Neural crest cell (in vitro differentiated cells): Measurements from ENCODE around the gene STK24. TPM values are rescaled to one million over a fixed set of nuclear protein-coding genes. Genes with fewer than 3 reads are reported as not detected.

ENCODE experiments used
- DNase-seq: peaks from one replicate; pipeline ENCODE4 v3.0.0; 2021; ENCODE audit warnings: low read depth, mixed read lengths, low spot score
- H3K27ac Mint-ChIP-seq: one replicate; pipeline ENCODE4 v1.8.0; 2021; ENCODE audit warnings: mild to moderate bottlenecking, mixed read lengths; ENCODE audit not compliant: unreplicated experiment
- H3K27me3 Mint-ChIP-seq: 2 replicates; pipeline ENCODE4 v1.8.0; 2021; ENCODE audit warnings: low read depth, mild to moderate bottlenecking, mixed read lengths
- H3K36me3 Mint-ChIP-seq: 2 replicates; pipeline ENCODE4 v1.8.0; 2021; ENCODE audit warnings: low read depth, mild to moderate bottlenecking, mixed read lengths
- H3K4me1 Mint-ChIP-seq: 2 replicates; pipeline ENCODE4 v1.8.0; 2021; ENCODE audit warnings: mixed read lengths
- H3K4me3 Mint-ChIP-seq: one replicate; pipeline ENCODE4 v1.8.0; 2021; ENCODE audit warnings: mild to moderate bottlenecking, mixed read lengths
- H3K9me3 Mint-ChIP-seq: 2 replicates; pipeline ENCODE4 v1.8.0; 2021; ENCODE audit warnings: mixed read lengths
- total RNA-seq: library from RNA; stranded (reverse); gene quantifications from 2 replicates; pipeline ENCODE4 v1.2.1, GENCODE V29; 2021
- TF ChIP-seq, protein P1 (sequence below): fragments of 200-600 bp; sonication (generic); conservative IDR thresholded peaks from 2 replicates; pipeline ENCODE4 v1.5.0; 2021; ENCODE audit warnings: antibody characterized with exemption, mild to moderate bottlenecking

STK24 gene
- total RNA-seq, 1 donor from 2014 or later = 114 TPM

DNA sequence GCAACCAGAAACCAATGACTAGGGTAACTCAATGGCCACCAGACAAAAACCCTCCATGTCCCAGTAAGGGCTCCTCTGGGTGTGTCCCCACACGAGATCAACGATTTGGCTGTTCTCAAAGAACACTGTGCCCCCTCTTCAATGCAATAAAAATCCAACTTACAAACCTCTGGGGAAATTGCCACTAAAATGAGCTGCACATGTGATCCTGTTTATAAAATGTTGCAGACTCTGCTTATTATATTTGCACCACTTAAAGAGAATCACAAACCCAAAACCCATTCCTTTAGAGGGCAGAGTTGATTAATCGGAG is 80.5 kb downstream of the STK24 start:
- Mint-ChIP-seq H3K4me1 (peaks cover 60% of the 10 kb centered on the region), H3K27ac (no peak overlapping the region), H3K9me3 (no peaks in the 10 kb centered on the region), H3K36me3 (peaks cover 4% of the 10 kb centered on the region), H3K4me3 (no peak overlapping the region), H3K27me3 (no peaks in the 10 kb centered on the region)
- no peak for DNase-seq
- TF ChIP-seq, protein P1, sequence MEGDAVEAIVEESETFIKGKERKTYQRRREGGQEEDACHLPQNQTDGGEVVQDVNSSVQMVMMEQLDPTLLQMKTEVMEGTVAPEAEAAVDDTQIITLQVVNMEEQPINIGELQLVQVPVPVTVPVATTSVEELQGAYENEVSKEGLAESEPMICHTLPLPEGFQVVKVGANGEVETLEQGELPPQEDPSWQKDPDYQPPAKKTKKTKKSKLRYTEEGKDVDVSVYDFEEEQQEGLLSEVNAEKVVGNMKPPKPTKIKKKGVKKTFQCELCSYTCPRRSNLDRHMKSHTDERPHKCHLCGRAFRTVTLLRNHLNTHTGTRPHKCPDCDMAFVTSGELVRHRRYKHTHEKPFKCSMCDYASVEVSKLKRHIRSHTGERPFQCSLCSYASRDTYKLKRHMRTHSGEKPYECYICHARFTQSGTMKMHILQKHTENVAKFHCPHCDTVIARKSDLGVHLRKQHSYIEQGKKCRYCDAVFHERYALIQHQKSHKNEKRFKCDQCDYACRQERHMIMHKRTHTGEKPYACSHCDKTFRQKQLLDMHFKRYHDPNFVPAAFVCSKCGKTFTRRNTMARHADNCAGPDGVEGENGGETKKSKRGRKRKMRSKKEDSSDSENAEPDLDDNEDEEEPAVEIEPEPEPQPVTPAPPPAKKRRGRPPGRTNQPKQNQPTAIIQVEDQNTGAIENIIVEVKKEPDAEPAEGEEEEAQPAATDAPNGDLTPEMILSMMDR = no peak

- Mint-ChIP-seq H3K27ac (no peak overlapping the region), H3K27me3 (no peaks in the 10 kb centered on the region), H3K36me3 (peaks cover 4% of the 10 kb centered on the region), H3K4me1 (peaks cover 65% of the 10 kb centered on the region), H3K4me3 (no peak overlapping the region), H3K9me3 (no peaks in the 10 kb centered on the region)
- TF ChIP-seq, protein P1 = no peak
- no peak for DNase-seq
These were observed 81.1 kb downstream of the STK24 start for GRCh38 chr13:98495627-98496478.

- no peaks in the 10 kb centered on the region for H3K27me3 Mint-ChIP-seq
- no peak overlapping the region for H3K27ac Mint-ChIP-seq
- peaks cover 74% of the 10 kb centered on the region for H3K4me1 Mint-ChIP-seq
- no peak overlapping the region for H3K4me3 Mint-ChIP-seq
- H3K9me3 Mint-ChIP-seq = no peaks in the 10 kb centered on the region
- DNase-seq = no peak
- TF ChIP-seq, protein P1 = no peak
- peaks cover 4% of the 10 kb centered on the region for H3K36me3 Mint-ChIP-seq
These were observed 82.1 kb downstream of the STK24 start for GRCh38 chr13:98494769-98495168.

- no peak for DNase-seq
- Mint-ChIP-seq H3K36me3 (peaks cover 2% of the 10 kb centered on the region), H3K27me3 (no peaks in the 10 kb centered on the region), H3K9me3 (no peaks in the 10 kb centered on the region), H3K4me3 (no peak overlapping the region), H3K4me1 (peaks cover 81% of the 10 kb centered on the region), H3K27ac (peak overlapping the region; percentile 22)
- TF ChIP-seq, protein P1 = no peak
These were observed 83.7 kb downstream of the STK24 start for GRCh38 chr13:98493042-98493712.

DNA sequence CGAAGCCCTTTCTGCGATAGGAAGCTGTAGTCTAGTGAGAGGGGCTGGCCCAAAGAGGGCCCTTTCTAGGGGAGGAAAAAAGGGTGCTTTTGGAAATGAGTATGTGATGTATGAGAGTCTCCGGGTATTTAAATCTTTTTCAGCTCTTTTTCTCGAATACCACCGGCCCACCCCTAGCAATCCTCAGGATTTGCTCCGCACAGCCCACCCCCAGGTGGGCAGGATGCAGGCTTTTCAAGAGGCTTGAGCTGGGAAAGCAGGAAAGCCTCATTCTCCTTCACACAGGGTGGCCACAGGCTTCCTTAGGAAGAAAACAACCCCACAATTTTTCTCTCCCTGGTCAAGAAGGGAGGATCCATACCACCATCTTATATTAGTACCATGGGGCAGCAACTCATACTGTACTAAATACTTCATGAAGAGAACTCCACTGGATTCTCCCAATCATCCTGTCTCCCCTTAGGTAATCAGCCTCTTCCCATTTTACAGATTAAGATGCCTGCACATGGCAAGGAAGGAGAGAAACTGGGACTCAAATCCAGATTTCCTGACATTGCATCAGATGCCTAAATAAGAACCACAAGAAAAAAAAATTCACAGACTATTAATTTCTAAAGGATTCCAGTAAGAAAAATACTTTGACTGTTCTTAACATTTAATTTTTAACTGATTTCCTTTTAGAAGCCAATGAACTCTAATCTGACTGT is 84.4 kb downstream of the STK24 start:
- H3K4me3 Mint-ChIP-seq = no peak overlapping the region
- peak overlapping the region; percentile 24 for H3K27ac Mint-ChIP-seq
- no peaks in the 10 kb centered on the region for H3K36me3 Mint-ChIP-seq
- no peaks in the 10 kb centered on the region for H3K27me3 Mint-ChIP-seq
- DNase-seq = no peak
- H3K9me3 Mint-ChIP-seq = no peaks in the 10 kb centered on the region
- peaks cover 83% of the 10 kb centered on the region for H3K4me1 Mint-ChIP-seq
- TF ChIP-seq, protein P1 = no peak
